ENCODE measurements around the gene MKLN1.

DNA sequence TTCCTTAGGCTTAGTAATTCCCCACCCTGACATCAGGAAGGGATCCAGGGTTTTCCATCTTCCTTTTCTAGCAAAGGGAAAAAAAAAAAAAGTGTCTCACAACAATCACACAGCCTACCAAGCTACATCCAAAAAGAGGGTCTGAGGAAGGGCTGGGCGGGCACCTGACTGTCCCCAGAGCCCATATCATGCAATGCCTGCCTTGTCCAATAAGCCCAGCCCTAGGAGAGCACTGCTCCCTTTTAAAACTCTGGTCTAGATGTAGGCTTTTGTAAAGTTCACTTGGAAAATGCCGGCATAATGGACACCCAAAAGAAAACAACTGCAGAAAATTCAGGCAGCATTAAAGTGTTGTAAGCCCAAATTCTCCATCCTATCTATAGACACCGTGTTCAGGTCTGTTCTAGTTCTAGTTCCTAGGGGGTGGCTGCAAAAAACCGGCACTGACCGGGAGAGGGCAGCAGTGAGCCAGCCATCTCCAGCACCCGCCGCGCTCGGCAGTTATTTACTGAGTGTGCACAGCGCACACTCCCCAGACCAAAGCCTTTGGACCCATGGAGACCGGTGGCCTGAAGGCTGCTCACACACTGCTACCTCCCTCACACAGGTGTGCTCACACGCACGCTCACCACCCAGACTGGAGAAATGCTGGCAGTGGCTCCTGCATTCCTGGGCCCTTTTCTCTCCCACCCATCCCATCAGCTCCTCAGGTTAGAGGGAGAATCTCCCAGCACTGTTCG lies 180.1 kb downstream of the MKLN1 start:
- TF ChIP-seq, protein P1, sequence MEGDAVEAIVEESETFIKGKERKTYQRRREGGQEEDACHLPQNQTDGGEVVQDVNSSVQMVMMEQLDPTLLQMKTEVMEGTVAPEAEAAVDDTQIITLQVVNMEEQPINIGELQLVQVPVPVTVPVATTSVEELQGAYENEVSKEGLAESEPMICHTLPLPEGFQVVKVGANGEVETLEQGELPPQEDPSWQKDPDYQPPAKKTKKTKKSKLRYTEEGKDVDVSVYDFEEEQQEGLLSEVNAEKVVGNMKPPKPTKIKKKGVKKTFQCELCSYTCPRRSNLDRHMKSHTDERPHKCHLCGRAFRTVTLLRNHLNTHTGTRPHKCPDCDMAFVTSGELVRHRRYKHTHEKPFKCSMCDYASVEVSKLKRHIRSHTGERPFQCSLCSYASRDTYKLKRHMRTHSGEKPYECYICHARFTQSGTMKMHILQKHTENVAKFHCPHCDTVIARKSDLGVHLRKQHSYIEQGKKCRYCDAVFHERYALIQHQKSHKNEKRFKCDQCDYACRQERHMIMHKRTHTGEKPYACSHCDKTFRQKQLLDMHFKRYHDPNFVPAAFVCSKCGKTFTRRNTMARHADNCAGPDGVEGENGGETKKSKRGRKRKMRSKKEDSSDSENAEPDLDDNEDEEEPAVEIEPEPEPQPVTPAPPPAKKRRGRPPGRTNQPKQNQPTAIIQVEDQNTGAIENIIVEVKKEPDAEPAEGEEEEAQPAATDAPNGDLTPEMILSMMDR (conservative IDR thresholded peaks at IDR 0.05): peak; percentile 95
- TF ChIP-seq EZH2 (IDR thresholded peaks at IDR 0.05; ENCODE audit: low read depth): no peak
